Measurements from ENCODE around the gene SLF2. TPM values are rescaled to one million over a fixed set of nuclear protein-coding genes. Genes with fewer than 3 reads are reported as not detected.

SLF2 gene
- total RNA-seq, 1 donor from 2014 or later: 119 TPM

Small RNA genes lying within 50 kb of the gene (small RNA-seq; reads per million reads assigned to genes)
- gene MIR608 (ENCODE audit: low replicate concordance): not detected
- gene RF00019 (ENCODE audit: low replicate concordance): not detected

Other genes starting within 250 kb of the SLF2 start
- gene PAX2, start 167.4 kb upstream of the SLF2 start, total RNA-seq: not detected
- gene SEMA4G, start 56.5 kb downstream of the SLF2 start, total RNA-seq: 1.7 TPM
- 42.0 TPM for gene MRPL43, start 74.5 kb downstream of the SLF2 start, total RNA-seq
- gene TWNK, start 74.6 kb downstream of the SLF2 start, total RNA-seq: 6.6 TPM
- 45.5 TPM for gene LZTS2, start 86.8 kb downstream of the SLF2 start, total RNA-seq
- gene PDZD7, start 118.2 kb downstream of the SLF2 start, total RNA-seq: not detected
- 51.1 TPM for gene SFXN3, start 118.3 kb downstream of the SLF2 start, total RNA-seq
- gene KAZALD1, start 149.0 kb downstream of the SLF2 start, total RNA-seq: 20.5 TPM
- gene TLX1, start 218.3 kb downstream of the SLF2 start, total RNA-seq: 1.3 TPM

Data from tongue (tissue), 2 donors.